Natural killer cell treated with Interleukin-12 subunit alpha and Interleukin-12 subunit beta and Interleukin-15 and Interleukin-18, amount 100 ng/mL, for 72 hours (primary cell): ENCODE results near the gene CPN2. TPM values are rescaled to one million over a fixed set of nuclear protein-coding genes. Genes with fewer than 3 reads are reported as not detected.

ENCODE experiments used
- ATAC-seq, 2 donors: fragments of 150-1000 bp; cut with Tn5 transposase in 1 of 2; sonication (Bioruptor Pico), chemical (Tn5 transposase) in 1 of 2; 2 replicates each; pipeline ENCODE4 v1.10.0; 2021
- DNase-seq: peaks from one replicate; pipeline ENCODE4 v3.0.0; 2022; ENCODE audit warnings: low spot score
- H3K27ac Mint-ChIP-seq, 2 donors: 1 replicate in 1 of 2; 2 replicates in 1 of 2; pipeline ENCODE4 v1.8.0; 2022; ENCODE audit warnings: mixed read lengths in 2 of 2, mild to moderate bottlenecking in 1 of 2, moderate library complexity in 1 of 2
- H3K27me3 Mint-ChIP-seq, 2 donors: 1 replicate in 1 of 2; 2 replicates in 1 of 2; pipeline ENCODE4 v1.8.0; 2022; ENCODE audit warnings: mixed read lengths in 2 of 2
- H3K36me3 Mint-ChIP-seq: one replicate; pipeline ENCODE4 v1.8.0; 2022; ENCODE audit warnings: mixed read lengths
- H3K4me1 Mint-ChIP-seq, 2 donors: 1 replicate in 1 of 2; 2 replicates in 1 of 2; pipeline ENCODE4 v1.8.0; 2022; ENCODE audit warnings: low read depth in 2 of 2, mixed read lengths in 2 of 2, mild to moderate bottlenecking in 1 of 2
- H3K4me3 Mint-ChIP-seq: one replicate; pipeline ENCODE4 v1.8.0; 2022; ENCODE audit warnings: mixed read lengths
- H3K9me3 Mint-ChIP-seq: 2 replicates; pipeline ENCODE4 v1.8.0; 2022; ENCODE audit warnings: mixed read lengths
- total RNA-seq, 2 donors: library from RNA; stranded (reverse); gene quantifications; one replicate each; pipeline ENCODE4 v1.2.3, GENCODE V29; 2022

CPN2 gene
- total RNA-seq, 2 donors from 2014 or later: not detected

DNA sequence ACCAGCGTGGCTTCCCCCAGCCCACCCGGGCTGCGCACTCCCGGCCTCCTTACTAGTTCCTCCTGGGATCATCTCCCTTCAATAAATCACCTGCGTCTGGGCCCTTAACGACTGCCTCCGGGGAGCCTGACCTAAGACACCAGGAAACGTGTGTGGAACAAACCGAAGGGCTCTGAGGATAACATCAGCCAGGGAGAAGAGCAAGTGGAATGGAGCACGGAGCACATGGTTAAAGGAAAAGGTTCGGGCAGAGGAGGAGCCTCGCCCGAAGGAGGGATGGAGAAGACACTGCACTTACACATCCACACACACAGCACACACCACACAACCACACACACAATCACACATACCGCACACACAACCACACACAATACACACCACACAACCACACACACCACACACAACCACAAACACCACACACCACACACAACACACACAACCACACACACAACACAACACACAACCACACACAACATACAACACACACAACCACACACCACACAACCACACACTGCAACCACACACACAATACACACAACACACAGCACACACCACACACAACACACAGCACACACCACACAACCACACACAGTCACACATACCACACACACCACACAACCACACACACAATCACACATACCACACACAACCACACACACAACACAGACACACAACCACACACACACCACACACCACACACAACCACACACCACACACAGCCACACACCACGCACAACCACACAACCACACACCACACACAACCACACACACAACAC is 24.7 kb downstream of the CPN2 start:
- DNase-seq: no peak
- Mint-ChIP-seq H3K9me3 (no peaks in the 10 kb centered on the region), H3K27me3 (peaks cover 9 to 10% of the 10 kb centered on the region in 2 donors), H3K4me3 (no peak overlapping the region), H3K4me1 (no peaks in the 10 kb centered on the region), H3K27ac (no peak overlapping the region), H3K36me3 (no peaks in the 10 kb centered on the region)
- ATAC-seq: no peak

DNA sequence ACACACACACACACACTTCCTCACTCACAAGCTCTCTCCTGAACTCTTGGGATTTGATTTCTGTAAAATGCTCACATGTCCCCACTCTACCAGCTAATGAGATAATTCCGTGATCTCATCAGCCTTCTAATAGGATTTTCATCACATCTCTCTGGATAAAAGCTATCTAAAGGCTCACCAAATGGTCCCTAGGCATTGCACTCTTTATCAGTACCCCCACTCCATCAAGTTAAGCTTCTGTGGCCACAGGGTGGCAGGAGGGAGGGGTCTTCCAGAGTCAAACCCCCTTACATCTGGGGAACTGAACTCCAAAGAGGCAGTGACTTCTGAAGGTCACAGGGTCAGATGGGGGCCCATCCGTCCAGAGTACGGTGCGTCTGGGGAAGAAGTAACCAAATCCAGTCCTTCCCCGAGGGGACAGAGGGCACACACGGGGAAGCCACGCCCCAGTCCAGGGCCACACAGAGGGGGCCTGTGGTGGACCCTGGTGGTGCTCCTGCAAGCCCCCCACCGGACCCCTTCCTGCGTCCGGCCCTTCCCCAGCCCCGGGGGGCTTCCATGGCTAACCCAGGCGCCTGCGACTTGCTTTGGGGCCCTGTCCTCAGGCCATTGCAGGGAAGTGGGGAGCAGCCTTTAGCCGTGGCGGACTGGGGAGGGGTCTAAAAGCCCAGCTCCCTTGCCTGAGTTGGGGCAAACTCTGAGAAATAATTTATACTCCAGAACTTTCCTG is 25.5 kb downstream of the CPN2 start:
- ATAC-seq (no peak), DNase-seq (no peak)
- no peaks in the 10 kb centered on the region for H3K36me3 Mint-ChIP-seq
- no peaks in the 10 kb centered on the region for H3K9me3 Mint-ChIP-seq
- H3K27ac Mint-ChIP-seq: no peak overlapping the region
- no peaks in the 10 kb centered on the region for H3K4me1 Mint-ChIP-seq
- peaks cover 10 to 13% of the 10 kb centered on the region in 2 donors for H3K27me3 Mint-ChIP-seq
- no peak overlapping the region for H3K4me3 Mint-ChIP-seq

DNA sequence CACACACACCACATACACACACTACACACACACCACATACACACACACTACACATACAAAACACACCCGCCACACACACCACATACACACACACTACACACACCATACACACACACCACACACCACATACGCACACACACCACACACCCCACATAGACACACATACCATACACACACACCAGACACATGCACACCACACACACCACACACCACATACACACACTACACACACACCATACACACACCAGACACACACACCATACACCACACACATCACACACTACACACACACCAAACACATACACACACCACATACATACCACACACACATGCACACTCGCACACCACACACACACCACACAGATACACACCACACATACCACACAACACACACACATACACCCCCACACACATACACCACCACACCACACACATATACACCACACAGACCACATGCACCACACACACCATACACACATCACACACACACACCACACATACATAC is 26.3 kb downstream of the CPN2 start:
- no peak for ATAC-seq
- Mint-ChIP-seq H3K27ac (no peak overlapping the region), H3K27me3 (peaks cover 8 to 14% of the 10 kb centered on the region in 2 donors), H3K9me3 (no peaks in the 10 kb centered on the region), H3K4me1 (no peaks in the 10 kb centered on the region), H3K4me3 (no peak overlapping the region), H3K36me3 (no peaks in the 10 kb centered on the region)
- no peak for DNase-seq

DNA sequence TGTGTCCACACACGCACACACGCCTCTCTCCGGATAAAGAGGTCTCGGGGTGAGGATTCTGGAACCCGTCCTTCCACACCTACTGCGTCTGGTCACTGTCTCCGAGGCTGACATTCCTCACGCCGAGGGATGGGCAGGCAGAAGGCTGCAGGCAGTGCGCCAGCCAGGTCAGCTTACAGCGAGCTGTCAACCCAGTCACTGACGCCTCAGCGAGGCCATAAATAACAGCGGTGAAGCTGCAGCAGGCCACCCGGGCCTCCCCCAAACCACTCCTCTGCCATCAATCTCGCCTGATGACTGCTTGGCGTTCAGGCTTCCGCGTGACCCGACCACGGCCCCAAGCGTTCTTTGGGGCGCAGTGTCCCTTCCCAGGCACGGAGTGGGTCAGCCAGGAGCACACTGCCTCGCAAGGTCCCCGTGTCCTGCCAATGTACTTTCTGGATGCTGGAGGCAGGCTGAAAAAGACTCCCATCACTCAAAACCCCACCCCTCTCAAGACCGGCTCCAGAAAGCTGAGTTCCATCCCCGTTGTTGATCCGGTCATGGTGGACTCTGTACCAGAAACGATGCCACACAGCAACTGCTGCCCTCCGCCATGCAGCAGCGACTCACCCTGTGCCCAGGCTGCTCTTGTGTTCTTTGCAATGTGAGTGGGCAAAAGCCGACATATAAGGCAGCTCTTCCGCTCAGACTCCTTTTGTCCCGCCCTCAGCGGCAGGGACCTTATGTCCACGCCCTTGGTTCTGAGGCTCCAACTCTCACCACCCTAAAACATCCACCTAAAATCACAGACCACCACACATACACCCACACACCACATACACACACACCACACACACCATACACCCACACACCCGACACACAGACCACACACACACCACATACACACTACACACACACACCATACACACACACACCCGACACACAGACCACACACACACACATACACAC is 27.1 kb downstream of the CPN2 start:
- H3K9me3 Mint-ChIP-seq: peaks cover 5% of the 10 kb centered on the region
- H3K36me3 Mint-ChIP-seq: peaks cover 6% of the 10 kb centered on the region
- H3K4me1 Mint-ChIP-seq: no peaks in the 10 kb centered on the region
- no peak overlapping the region for H3K27ac Mint-ChIP-seq
- DNase-seq (no peak), ATAC-seq (peak; percentile 57 to 74)
- H3K4me3 Mint-ChIP-seq: no peak overlapping the region
- peaks cover 15 to 23% of the 10 kb centered on the region in 2 donors for H3K27me3 Mint-ChIP-seq

DNA sequence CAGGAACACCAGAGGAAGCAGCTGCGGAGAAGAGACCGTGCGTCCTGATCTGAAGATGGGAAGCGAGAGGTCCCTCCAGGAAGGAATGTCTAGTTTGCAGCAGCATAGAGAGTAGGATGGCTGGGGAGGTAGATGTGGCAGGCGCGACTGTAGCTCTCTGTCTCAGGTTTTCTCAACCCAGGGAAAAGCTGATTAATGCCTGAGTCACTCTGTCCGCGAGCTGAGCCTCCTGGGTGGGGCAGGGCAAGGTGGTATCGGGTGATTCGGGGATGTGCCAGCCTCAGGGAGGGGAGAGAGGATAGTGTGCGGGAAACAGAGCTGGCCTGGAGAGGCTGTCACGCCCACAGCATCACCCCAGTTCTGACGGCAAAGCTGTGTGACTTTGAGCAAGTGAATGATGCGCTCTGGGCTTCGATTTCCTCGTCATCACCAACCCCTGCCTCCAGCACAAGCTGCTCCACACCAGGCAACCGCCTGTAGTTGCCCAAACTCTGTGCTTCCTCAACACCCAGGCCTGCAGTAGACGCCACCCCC is 28.4 kb downstream of the CPN2 start:
- Mint-ChIP-seq H3K4me3 (no peak overlapping the region), H3K4me1 (no peaks in the 10 kb centered on the region), H3K36me3 (peaks cover 8% of the 10 kb centered on the region), H3K9me3 (peaks cover 8% of the 10 kb centered on the region), H3K27ac (no peak overlapping the region), H3K27me3 (peaks cover 20 to 28% of the 10 kb centered on the region in 2 donors)
- ATAC-seq: no peak
- no peak for DNase-seq

DNA sequence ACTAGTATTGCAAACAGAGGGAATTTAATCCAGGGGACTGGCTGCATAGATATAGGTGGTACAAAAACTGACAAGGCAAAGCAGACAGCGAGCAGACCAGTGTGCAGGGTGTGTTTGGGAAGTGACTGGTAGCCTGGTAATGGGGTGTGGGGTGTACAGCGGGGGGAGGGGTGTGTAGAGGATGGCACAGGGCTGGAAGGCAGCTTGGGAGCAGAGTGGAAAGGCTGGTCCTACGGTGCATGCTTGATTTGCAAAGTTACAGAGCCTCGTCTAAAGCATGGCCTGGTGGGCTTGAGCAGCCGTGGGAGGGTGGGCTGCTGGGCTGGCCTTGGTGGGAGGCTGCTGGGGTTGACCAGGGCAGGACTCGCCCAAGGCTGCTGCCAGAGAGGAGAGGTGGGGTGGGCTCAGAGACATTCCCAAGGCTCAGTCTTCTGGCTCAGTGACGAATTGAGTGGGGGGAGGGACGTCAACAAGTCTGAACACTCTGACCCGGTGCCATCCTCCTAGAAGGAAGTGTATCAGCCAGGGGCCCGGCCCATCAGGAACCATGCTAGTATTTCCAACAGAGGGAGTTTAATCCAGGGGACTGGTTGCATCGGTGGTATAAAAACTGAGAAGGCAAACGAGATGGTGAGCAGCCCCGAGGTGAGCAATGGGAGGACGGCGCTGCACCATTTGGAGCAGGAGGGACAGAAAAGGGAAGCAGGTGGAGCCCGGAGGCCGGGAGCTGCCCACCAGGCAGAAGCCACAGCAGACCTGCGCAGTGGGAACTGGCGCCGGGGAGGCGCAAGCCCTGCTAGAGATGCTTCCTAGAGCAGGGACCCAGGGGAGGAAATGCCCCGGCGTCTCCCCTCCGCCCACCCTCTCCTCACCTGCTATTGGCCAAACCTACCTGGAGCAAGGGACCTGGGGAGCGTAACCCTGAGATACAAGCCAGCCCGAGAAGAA is 29.2 kb downstream of the CPN2 start:
- no peak for DNase-seq
- H3K27me3 Mint-ChIP-seq: peaks cover 26 to 28% of the 10 kb centered on the region in 2 donors
- peaks cover 8% of the 10 kb centered on the region for H3K9me3 Mint-ChIP-seq
- no peak overlapping the region for H3K4me3 Mint-ChIP-seq
- no peak for ATAC-seq
- H3K27ac Mint-ChIP-seq: peak overlapping the region in 1 of 2 donors; percentile 27
- peaks cover 8% of the 10 kb centered on the region for H3K36me3 Mint-ChIP-seq
- no peaks in the 10 kb centered on the region for H3K4me1 Mint-ChIP-seq

DNA sequence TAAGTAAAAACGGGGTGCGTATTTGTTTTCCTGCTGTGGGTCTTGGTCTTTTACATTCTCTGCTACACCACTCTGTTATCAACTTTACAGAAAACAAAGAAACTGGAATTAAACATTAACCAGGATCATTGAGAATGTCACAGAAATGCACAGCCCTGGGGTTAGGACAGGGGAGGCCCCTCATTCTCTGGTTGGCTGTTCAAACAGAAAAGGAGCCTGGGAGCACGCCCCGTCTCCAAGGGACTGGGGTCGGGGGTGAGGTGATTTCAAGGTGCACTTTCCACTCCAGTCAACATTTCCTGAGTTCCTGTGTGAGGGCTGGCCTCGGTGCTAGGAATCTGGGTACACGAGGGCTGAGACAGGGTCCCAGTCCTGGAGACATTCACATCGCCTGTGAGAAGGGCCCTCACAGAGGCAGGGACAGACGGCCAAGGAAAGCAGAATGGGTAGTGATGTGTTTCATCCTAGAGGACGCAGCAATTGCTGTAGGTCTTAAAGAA is 30.3 kb downstream of the CPN2 start:
- Mint-ChIP-seq H3K27ac (no peak overlapping the region), H3K36me3 (peaks cover 8% of the 10 kb centered on the region), H3K27me3 (peaks cover 30 to 36% of the 10 kb centered on the region in 2 donors), H3K4me1 (peaks cover 4 to 5% of the 10 kb centered on the region in 2 donors), H3K9me3 (peaks cover 8% of the 10 kb centered on the region), H3K4me3 (no peak overlapping the region)
- DNase-seq (no peak), ATAC-seq (no peak)

DNA sequence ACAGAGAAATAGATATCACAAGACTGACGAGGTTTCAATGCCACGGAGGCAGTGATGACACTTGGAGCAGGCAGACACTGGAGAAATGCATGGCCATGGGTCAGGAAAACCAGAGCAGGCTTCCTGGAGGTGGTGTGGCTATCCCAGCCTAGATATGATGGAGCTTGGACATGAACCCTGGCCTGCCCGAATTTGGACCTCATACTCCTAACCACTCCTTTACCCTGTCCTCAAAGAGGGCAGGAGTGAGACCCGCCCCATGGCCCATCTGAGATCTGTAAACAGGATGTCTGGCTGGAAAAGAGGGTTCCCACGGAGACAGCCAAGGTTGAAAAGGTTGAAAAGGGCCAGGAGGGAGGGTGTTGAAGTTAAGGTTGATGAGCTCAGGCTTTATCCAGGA is 31.0 kb downstream of the CPN2 start:
- Mint-ChIP-seq H3K4me3 (no peak overlapping the region), H3K4me1 (peaks cover 7% of the 10 kb centered on the region in 2 donors), H3K36me3 (peaks cover 8% of the 10 kb centered on the region), H3K27ac (no peak overlapping the region), H3K27me3 (peaks cover 32 to 36% of the 10 kb centered on the region in 2 donors), H3K9me3 (peaks cover 8% of the 10 kb centered on the region)
- ATAC-seq (no peak), DNase-seq (no peak)

DNA sequence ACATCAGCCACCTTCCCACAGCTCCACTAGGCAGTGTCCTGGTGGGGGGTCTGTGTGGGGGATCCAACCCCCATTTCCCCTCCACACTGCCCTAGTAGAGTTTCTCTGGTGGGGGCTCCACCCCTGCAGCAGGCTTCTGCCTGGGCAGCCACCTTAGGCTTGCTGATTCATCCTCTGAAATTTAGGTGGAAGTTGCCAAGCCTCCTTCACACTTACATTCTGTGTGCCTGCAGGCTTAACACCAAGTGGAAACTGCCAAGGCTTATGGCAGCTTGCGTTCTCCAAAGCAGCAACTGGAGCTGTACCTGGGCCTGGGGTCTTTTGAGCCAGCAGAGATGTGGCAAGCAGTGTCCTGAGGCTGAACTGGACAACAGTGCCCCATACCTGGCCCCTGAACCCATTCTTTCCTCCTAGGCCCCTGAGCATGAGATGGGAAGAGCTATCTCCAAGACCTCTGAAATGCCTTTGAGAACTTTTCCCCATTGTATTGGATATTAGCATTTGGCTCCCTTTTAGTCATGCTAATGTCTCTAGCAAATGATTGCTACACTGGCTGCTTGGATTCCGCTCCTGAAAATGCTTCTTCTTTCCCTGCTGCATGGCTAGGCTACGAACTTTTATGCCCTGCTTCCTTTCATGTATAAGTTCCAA is 32.5 kb downstream of the CPN2 start:
- ATAC-seq: no peak
- Mint-ChIP-seq H3K9me3 (peaks cover 8% of the 10 kb centered on the region), H3K27ac (no peak overlapping the region), H3K36me3 (peaks cover 8% of the 10 kb centered on the region), H3K4me3 (no peak overlapping the region), H3K4me1 (peaks cover 10 to 11% of the 10 kb centered on the region in 2 donors), H3K27me3 (peaks cover 35 to 36% of the 10 kb centered on the region in 2 donors)
- no peak for DNase-seq

DNA sequence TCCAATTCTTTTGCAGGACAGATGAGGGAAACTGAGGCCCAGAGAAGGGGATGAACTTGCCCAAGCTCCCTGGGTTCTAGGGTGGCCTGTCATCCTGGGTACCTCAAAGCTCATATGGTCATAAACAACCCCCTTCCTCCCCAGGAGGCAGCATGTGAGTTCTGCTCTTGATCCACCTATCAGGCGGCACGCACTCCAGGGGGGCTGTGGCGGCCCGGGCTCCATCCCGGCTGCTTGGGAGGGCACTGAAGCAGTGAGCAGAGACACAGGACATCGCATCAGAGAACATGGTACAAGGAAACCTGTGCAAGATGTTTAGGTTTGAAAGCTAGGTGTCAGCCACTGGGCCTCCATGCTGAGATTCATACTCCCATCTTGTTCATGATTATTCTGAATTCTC is 34.2 kb downstream of the CPN2 start:
- Mint-ChIP-seq H3K27me3 (peaks cover 29 to 34% of the 10 kb centered on the region in 2 donors), H3K9me3 (peaks cover 8% of the 10 kb centered on the region), H3K4me3 (peak overlapping the region; percentile 26), H3K36me3 (peaks cover 8% of the 10 kb centered on the region), H3K4me1 (peaks cover 11 to 14% of the 10 kb centered on the region in 2 donors), H3K27ac (no peak overlapping the region)
- ATAC-seq (no peak), DNase-seq (no peak)

DNA sequence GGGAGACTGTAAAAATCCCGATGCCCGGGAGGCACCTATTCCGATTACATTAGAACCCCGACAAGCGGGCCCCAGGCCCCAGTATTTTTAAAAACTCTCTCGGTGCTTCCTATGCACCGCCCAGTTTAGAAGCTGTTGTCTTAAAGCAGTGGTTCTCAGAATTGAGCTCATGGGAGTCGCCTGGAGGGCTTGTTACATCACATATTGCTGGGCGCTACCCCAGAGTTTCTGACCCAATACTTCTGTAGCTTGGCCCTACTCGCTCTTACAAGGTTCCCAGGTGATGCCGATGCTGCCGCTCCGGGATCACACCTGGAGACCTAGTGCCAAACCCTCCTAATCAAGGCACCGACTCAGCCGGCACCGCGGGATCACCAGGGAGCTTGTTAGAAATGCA is 35.2 kb downstream of the CPN2 start:
- Mint-ChIP-seq H3K4me3 (peak overlapping the region; percentile 26), H3K36me3 (peaks cover 8% of the 10 kb centered on the region), H3K27me3 (peaks cover 29 to 39% of the 10 kb centered on the region in 2 donors), H3K9me3 (peaks cover 8% of the 10 kb centered on the region), H3K4me1 (peaks cover 11 to 14% of the 10 kb centered on the region in 2 donors), H3K27ac (no peak overlapping the region)
- DNase-seq (no peak), ATAC-seq (peak in 1 of 2 donors; percentile 57)
